Measurements from ENCODE around the gene KLRF1.

DNA sequence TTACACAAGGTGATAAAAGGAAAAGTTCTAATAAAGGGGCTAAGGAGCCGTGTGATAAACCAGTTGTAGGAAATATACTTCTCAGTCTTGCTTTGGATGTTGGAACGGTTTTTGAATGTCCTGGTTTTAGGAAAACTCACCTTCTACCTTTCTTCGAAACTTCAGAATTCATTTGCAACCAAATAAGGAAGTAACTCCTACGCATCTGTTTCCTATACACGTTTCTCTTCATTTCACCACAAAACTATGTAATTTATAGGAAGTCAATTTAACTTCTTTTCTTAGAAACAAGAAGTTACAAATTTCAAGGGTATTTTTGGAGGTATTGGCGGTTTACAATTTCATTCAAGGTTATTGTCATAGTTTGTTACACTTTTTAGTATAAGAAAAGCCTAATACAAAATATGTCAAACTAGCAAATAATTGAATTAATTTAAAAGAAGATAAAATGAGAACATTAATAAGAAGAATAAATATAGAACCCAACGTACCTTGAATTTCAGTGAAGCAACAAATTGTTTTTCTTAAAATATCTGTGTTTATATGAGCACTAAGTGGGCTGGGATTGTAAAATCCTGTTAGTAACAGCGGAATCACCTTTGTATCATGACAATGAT lies 33.4 kb upstream of the KLRF1 start:
- TF ChIP-seq CTCF (conservative IDR thresholded peaks at IDR 0.05; ENCODE audit: low read depth, low read length) (no peak), EZH2 (IDR thresholded peaks at IDR 0.05; ENCODE audit: low read length, unreplicated experiment) (no peak)

All from PC-3 (cell line).